Cardiac muscle cell (in vitro differentiated cells and primary cell): Measurements from ENCODE around the gene CUBN. TPM values are rescaled to one million over a fixed set of nuclear protein-coding genes. Genes with fewer than 3 reads are reported as not detected.

Experiments
- DNase-seq, 2 donors: peaks; one replicate each; pipeline versions ENCODE4 v3.0.0 to v3.0.0-alpha.2; 2010 to 2017; ENCODE audit warnings: low read depth in 1 of 2, low spot score in 1 of 2
- H3K27ac ChIP-seq: fragments of 200-600 bp; sonication (generic); 2 replicates; pipeline ENCODE4 v1.5.1; 2016
- H3K27me3 ChIP-seq: fragments of 200-600 bp; sonication (generic); 2 replicates; pipeline ENCODE4 v1.6.0; 2016; ENCODE audit warnings: control low read depth
- H3K36me3 ChIP-seq: fragments of 200-600 bp; sonication (generic); 2 replicates; pipeline ENCODE4 v1.5.1; 2016; ENCODE audit warnings: control low read depth
- H3K4me1 ChIP-seq: fragments of 200-600 bp; sonication (generic); 2 replicates; pipeline ENCODE4 v1.8.1; 2017; ENCODE audit warnings: low read depth, mild to moderate bottlenecking, mixed run types
- H3K4me3 ChIP-seq: fragments of 200-600 bp; sonication (generic); 2 replicates; pipeline ENCODE4 v1.5.1; 2016; ENCODE audit warnings: mild to moderate bottlenecking
- H3K9me3 ChIP-seq: fragments of 200-600 bp; sonication (generic); 2 replicates; pipeline ENCODE4 v1.5.1; 2017; ENCODE audit warnings: low read depth, mild to moderate bottlenecking, control low read depth
- polyA plus RNA-seq: library from polyadenylated mRNA; unstranded; fragments of >200 nt; fragmentation: Nextera tagmentation; extraction: Ambion mirVana; gene quantifications from 2 replicates; pipeline ENCODE4 v1.2.1, GENCODE V29; 2016
- total RNA-seq: library from RNA; depleted of rRNA; stranded (reverse); fragments of >200 nt; gene quantifications from 2 replicates; pipeline ENCODE4 v1.2.3, GENCODE V29; 2016
- TF ChIP-seq, protein P1 (sequence below): IDR thresholded peaks from 2 replicates; pipeline ENCODE4 v1.5.1; 2012; ENCODE audit warnings: low read depth, mild to moderate bottlenecking, low read length

Gene CUBN
- total and polyA plus RNA-seq, 2 experiments from 2014 or later = 0.79 to 2.7 TPM

- no peaks in the 10 kb centered on the region for H3K4me1 ChIP-seq
- TF ChIP-seq, protein P1, sequence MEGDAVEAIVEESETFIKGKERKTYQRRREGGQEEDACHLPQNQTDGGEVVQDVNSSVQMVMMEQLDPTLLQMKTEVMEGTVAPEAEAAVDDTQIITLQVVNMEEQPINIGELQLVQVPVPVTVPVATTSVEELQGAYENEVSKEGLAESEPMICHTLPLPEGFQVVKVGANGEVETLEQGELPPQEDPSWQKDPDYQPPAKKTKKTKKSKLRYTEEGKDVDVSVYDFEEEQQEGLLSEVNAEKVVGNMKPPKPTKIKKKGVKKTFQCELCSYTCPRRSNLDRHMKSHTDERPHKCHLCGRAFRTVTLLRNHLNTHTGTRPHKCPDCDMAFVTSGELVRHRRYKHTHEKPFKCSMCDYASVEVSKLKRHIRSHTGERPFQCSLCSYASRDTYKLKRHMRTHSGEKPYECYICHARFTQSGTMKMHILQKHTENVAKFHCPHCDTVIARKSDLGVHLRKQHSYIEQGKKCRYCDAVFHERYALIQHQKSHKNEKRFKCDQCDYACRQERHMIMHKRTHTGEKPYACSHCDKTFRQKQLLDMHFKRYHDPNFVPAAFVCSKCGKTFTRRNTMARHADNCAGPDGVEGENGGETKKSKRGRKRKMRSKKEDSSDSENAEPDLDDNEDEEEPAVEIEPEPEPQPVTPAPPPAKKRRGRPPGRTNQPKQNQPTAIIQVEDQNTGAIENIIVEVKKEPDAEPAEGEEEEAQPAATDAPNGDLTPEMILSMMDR = peak; percentile 64
- no peak overlapping the region for H3K4me3 ChIP-seq
- DNase-seq = peak; percentile 74 to 80
- no peak overlapping the region for H3K27ac ChIP-seq
- no peaks in the 10 kb centered on the region for H3K9me3 ChIP-seq
- no peaks in the 10 kb centered on the region for H3K36me3 ChIP-seq
- no peaks in the 10 kb centered on the region for H3K27me3 ChIP-seq
Measured at GRCh38 chr10:16891375-16892313, 238.0 kb downstream of the CUBN start.

- Histone ChIP-seq H3K27me3 (no peaks in the 10 kb centered on the region), H3K4me1 (no peaks in the 10 kb centered on the region), H3K4me3 (no peak overlapping the region), H3K27ac (no peak overlapping the region), H3K9me3 (no peaks in the 10 kb centered on the region), H3K36me3 (no peaks in the 10 kb centered on the region)
- TF ChIP-seq, protein P1 = no peak
- DNase-seq = no peak
Measured at GRCh38 chr10:16890691-16891090, 238.9 kb downstream of the CUBN start.

GRCh38 chr10:16887565-16887964 lies 242.0 kb downstream of the CUBN start:
- no peaks in the 10 kb centered on the region for H3K27me3 ChIP-seq
- no peak overlapping the region for H3K27ac ChIP-seq
- no peaks in the 10 kb centered on the region for H3K9me3 ChIP-seq
- no peaks in the 10 kb centered on the region for H3K36me3 ChIP-seq
- TF ChIP-seq, protein P1 = no peak
- no peak overlapping the region for H3K4me3 ChIP-seq
- H3K4me1 ChIP-seq = no peaks in the 10 kb centered on the region
- DNase-seq = peak in 1 of 2 donors; percentile 88

- Histone ChIP-seq H3K27me3 (no peaks in the 10 kb centered on the region), H3K9me3 (no peaks in the 10 kb centered on the region), H3K27ac (no peak overlapping the region), H3K4me1 (no peaks in the 10 kb centered on the region), H3K36me3 (no peaks in the 10 kb centered on the region), H3K4me3 (no peak overlapping the region)
- no peak for DNase-seq
- TF ChIP-seq, protein P1 = no peak
Measured at GRCh38 chr10:16886031-16886430, 243.6 kb downstream of the CUBN start.

DNA sequence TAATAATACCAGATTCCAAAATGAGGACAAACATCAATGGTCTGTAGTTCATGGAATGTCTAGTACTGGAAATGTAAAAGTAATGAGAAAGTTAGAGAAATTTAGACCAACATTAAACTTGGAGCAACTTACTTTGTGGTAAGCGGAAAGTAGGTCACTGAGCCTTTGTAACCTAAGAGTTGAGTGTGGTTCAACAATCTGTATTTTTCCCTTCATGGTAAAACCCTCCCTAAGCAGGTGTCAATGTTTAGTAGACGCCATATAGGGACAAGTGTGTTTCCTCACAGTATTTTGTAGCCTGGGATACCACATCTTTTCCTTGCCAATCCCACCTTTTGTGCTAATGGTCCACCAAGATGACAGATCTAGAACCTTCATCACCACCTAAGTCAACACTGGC lies 245.1 kb downstream of the CUBN start:
- TF ChIP-seq, protein P1 = no peak
- no peak for DNase-seq
- no peaks in the 10 kb centered on the region for H3K36me3 ChIP-seq

More for the DNA sequence above, 245.1 kb downstream of the CUBN start:
- Histone ChIP-seq H3K9me3 (no peaks in the 10 kb centered on the region), H3K4me1 (no peaks in the 10 kb centered on the region), H3K4me3 (no peak overlapping the region), H3K27ac (no peak overlapping the region), H3K27me3 (no peaks in the 10 kb centered on the region)
